Esophagus squamous epithelium (tissue), 5 donors: ENCODE data around the gene FALEC. TPM values are rescaled to one million over a fixed set of nuclear protein-coding genes. Genes with fewer than 3 reads are reported as not detected.

Experiments
- DNase-seq: peaks from one replicate; lab custom pipeline; 2025; lab: John Stamatoyannopoulos, UW
- H3K27ac ChIP-seq, 4 donors: fragments of 200-600 bp; sonication (generic); one replicate each; pipeline ENCODE4 v1.5.1; 2016 to 2019; ENCODE audit warnings: mild to moderate bottlenecking in 1 of 4
- H3K27me3 ChIP-seq, 4 donors: fragments of 200-600 bp; sonication (generic); 1 replicate in 3 of 4; 2 replicates in 1 of 4; pipeline versions ENCODE4 v1.5.1 to v1.6.0; 2017 to 2021; ENCODE audit warnings: antibody characterized with exemption in 1 of 4
- H3K36me3 ChIP-seq, 3 donors: fragments of 200-600 bp; sonication (generic); one replicate each; pipeline ENCODE4 v1.5.1; 2016 to 2019
- H3K4me1 ChIP-seq, 3 donors: fragments of 200-600 bp; sonication (generic); one replicate each; pipeline ENCODE4 v1.5.1; 2017 to 2019
- H3K4me3 ChIP-seq, 4 donors: fragments of 200-600 bp; sonication (generic); 1 replicate in 3 of 4; 2 replicates in 1 of 4; pipeline ENCODE4 v1.5.1; 2016 to 2019; ENCODE audit warnings: mild to moderate bottlenecking in 2 of 4, moderate library complexity in 1 of 4
- H3K9me3 ChIP-seq, 3 donors: fragments of 200-600 bp; sonication (generic); one replicate each; pipeline ENCODE4 v1.5.1; 2016 to 2019
- POLR2A ChIP-seq, 4 donors: fragments of 450-650 bp; IDR thresholded peaks; one replicate each; pipeline ENCODE4 v1.6.1; 2017; ENCODE audit warnings: antibody characterized with exemption in 4 of 4, mild to moderate bottlenecking in 4 of 4, moderate library complexity in 3 of 4
- WGBS, 2 donors: methylation state at CpG; one replicate each; pipeline ENCODE4 v1.1.5; 2018; 5-methylcytosine and 5-hydroxymethylcytosine counted together
- intact Hi-C: fragments of 100-400 bp; cut with DNase I; formaldehyde crosslinking; loops from one replicate; pipeline ENCODE4 v1.15.0; 2022
- total RNA-seq, 4 donors: library from RNA; depleted of rRNA; stranded (reverse); fragments of >200 nt; gene quantifications; one replicate each; pipeline ENCODE4 v1.1.0, GENCODE V29; 2016
- TF ChIP-seq, protein P1 (sequence below), 6 experiments: fragments of 450-650 bp in 4 of 6; fragments of 200-600 bp in 2 of 6; sonication (generic) in 2 of 6; IDR thresholded peaks; one replicate each; pipeline ENCODE4 v1.5.1; 2016 to 2019; ENCODE audit warnings: antibody characterized with exemption in 6 of 6, mild to moderate bottlenecking in 4 of 6, moderate library complexity in 4 of 6
- donor health status: DM: yes; HTN: yes; CAD: no.

The FALEC gene
- 1 to 10 TPM in 1 of 4 donors, not detected in 3; 3.6 TPM for total RNA-seq

DNA sequence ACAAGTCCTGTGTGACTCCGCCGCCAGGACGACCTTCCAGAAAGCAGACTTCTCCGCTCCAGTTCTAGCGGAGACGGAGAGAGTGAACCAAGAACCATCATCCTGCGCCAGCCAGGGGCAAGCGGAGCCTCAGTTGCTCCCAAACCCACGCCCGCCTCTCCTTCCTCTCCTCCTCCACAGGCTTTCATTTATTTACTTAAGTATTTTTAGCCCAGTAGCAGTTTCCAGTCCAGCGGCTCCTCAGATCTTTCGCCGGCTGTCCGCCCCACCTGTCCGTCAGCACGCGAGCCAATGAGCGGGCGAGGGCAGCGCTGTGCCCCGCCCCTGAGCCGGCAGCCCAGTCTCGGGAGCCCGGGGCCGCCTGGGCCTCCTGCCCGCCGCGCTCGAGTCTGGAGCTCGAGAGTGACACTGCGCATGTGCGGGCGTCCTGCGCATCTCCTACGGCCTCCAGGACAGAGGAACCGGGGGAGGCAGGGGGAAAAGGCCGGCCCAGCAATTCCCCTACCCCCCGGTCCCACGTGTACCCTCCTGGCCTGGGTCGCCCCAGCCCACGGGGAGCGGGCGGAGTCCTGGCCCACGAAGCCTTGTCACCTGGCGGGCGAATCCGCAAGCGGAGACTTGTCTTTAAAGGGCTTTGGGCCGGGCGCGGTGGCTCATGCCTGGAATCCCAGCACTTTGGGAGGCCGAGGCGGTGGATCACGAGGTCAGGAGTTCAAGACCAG, at the start of gene FALEC:
TSS of gene FALEC (plus strand) at position 425 of the 722 bp plus-strand sequence.
- 0 to 1% methylated on average over 15 to 21 of the region's 54 CpGs for WGBS, 2 donors
- DNase-seq = peak; percentile 70
- intact Hi-C loops = no loop called here

DNA sequence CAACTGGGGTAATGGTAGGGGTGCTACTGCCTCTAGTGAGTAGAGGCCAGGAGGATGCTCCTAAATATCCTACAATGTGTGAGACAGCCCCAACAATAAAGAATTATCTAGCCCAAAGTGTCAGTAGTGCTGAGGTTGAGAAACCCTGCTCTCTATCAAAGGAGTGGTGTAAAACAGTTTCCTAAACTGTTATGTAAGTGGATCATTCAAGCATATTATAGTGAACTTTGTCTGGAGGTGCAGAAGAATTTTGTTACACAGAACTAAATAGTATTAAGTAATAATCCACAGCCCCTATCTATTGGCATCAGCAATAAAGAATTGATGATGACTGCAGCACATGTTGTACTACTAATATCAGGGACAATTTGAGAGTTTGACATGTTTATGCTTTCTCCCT, 48.6 kb upstream of the FALEC start:
- Histone ChIP-seq H3K4me1 (peaks cover 0 to 28% (median 5%) of the 10 kb centered on the region in 3 donors), H3K4me3 (no peak overlapping the region), H3K36me3 (peaks cover 13 to 84% (median 15%) of the 10 kb centered on the region in 3 donors), H3K27ac (peak overlapping the region in 3 of 4 donors; percentile 58 to 74 (median 61)), H3K9me3 (no peaks in the 10 kb centered on the region), H3K27me3 (no peaks in the 10 kb centered on the region)
- no peak for DNase-seq
- TF ChIP-seq, protein P1, sequence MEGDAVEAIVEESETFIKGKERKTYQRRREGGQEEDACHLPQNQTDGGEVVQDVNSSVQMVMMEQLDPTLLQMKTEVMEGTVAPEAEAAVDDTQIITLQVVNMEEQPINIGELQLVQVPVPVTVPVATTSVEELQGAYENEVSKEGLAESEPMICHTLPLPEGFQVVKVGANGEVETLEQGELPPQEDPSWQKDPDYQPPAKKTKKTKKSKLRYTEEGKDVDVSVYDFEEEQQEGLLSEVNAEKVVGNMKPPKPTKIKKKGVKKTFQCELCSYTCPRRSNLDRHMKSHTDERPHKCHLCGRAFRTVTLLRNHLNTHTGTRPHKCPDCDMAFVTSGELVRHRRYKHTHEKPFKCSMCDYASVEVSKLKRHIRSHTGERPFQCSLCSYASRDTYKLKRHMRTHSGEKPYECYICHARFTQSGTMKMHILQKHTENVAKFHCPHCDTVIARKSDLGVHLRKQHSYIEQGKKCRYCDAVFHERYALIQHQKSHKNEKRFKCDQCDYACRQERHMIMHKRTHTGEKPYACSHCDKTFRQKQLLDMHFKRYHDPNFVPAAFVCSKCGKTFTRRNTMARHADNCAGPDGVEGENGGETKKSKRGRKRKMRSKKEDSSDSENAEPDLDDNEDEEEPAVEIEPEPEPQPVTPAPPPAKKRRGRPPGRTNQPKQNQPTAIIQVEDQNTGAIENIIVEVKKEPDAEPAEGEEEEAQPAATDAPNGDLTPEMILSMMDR (IDR thresholded peaks at IDR 0.05) = no peak
- no peak for TF ChIP-seq POLR2A (IDR thresholded peaks at IDR 0.05)
- intact Hi-C loops = loop anchor here (10.0 kb wide), 1 partner anchor 68 kb away; no protein-coding TSS in a partner anchor

More for the DNA sequence above, at the start of gene FALEC:
- peaks cover 9 to 68% (median 19%) of the 10 kb centered on the region in 3 donors for H3K4me1 ChIP-seq
- H3K9me3 ChIP-seq = no peaks in the 10 kb centered on the region
- TF ChIP-seq POLR2A (IDR thresholded peaks at IDR 0.05) = peak in 2 of 4 donors; percentile 18 to 39
- TF ChIP-seq, protein P1 (IDR thresholded peaks at IDR 0.05) = peak in 2 of 6 experiments; percentile 19 to 34
- H3K4me3 ChIP-seq = peak within 1 kb of the TSS; percentile 32 to 77 (median 55)
- peak within 1 kb of the TSS; percentile 86 to 94 (median 91) for H3K27ac ChIP-seq
- H3K36me3 ChIP-seq = peaks cover 0 to 24% (median 4%) of the 10 kb centered on the region in 3 donors
- no peaks in the 10 kb centered on the region for H3K27me3 ChIP-seq

DNA sequence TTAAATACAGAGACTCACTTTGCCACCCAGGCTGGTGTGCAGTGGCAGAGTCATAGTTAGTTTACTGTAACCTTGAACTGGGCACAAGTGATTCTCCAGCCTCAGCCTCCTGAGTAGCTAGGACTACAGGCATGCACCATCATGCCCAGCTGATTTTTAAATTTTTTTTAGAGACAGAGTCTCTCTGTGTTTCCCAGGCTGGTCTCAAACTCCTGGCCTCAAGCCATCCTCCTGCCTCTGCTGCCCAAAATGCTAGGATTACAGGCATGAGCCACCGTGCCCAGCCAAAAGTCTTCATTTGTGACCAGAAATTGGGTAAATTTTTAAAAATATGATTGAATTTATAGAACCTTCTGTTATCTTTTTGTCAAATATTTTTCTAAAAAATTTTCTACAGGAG, 46.3 kb upstream of the FALEC start:
- no peaks in the 10 kb centered on the region for H3K27me3 ChIP-seq
- intact Hi-C loops = loop anchor here (10.0 kb wide), 1 partner anchor 66 kb away; no protein-coding TSS in a partner anchor
- WGBS, 2 donors = 43 to 54% methylated on average over 1 of the region's 1 CpG
- no peaks in the 10 kb centered on the region for H3K9me3 ChIP-seq
- H3K4me3 ChIP-seq = no peak overlapping the region
- peaks cover 0 to 34% (median 5%) of the 10 kb centered on the region in 3 donors for H3K4me1 ChIP-seq
- no peak for DNase-seq
- peak overlapping the region in 3 of 4 donors; percentile 46 to 74 (median 58) for H3K27ac ChIP-seq
- TF ChIP-seq, protein P1 (IDR thresholded peaks at IDR 0.05) = no peak
- TF ChIP-seq POLR2A (IDR thresholded peaks at IDR 0.05) = no peak
- peaks cover 21 to 81% (median 23%) of the 10 kb centered on the region in 3 donors for H3K36me3 ChIP-seq

DNA sequence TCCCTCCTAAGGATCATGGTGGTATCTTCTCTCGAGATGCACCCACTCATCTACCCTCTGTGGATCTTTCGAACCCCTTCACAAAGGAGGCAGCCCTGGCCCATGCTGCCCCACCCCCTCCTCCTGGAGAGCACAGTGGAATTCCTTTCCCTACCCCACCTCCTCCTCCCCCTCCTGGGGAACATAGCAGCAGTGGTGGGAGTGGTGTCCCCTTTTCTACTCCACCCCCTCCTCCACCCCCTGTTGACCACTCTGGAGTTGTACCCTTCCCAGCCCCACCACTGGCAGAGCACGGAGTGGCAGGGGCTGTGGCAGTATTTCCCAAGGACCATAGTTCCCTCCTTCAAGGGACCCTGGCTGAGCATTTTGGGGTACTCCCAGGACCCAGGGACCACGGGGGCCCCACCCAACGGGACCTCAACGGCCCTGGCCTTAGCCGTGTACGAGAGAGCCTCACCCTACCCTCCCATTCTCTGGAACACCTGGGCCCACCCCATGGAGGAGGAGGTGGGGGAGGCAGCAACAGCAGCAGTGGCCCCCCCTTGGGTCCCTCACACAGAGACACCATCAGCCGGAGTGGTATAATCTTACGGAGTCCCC, 42.9 kb upstream of the FALEC start:
- DNase-seq = no peak
- intact Hi-C loops = no loop called here
- H3K27me3 ChIP-seq = no peaks in the 10 kb centered on the region
- H3K36me3 ChIP-seq = peaks cover 21 to 50% (median 21%) of the 10 kb centered on the region in 3 donors
- TF ChIP-seq, protein P1 (IDR thresholded peaks at IDR 0.05) = no peak
- TF ChIP-seq POLR2A (IDR thresholded peaks at IDR 0.05) = no peak
- H3K9me3 ChIP-seq = no peaks in the 10 kb centered on the region
- peaks cover under 1 to 50% (median 8%) of the 10 kb centered on the region in 3 donors for H3K4me1 ChIP-seq
- no peak overlapping the region for H3K27ac ChIP-seq
- 82% methylated on average over 4 to 7 of the region's 10 CpGs for WGBS, 2 donors
- H3K4me3 ChIP-seq = no peak overlapping the region

DNA sequence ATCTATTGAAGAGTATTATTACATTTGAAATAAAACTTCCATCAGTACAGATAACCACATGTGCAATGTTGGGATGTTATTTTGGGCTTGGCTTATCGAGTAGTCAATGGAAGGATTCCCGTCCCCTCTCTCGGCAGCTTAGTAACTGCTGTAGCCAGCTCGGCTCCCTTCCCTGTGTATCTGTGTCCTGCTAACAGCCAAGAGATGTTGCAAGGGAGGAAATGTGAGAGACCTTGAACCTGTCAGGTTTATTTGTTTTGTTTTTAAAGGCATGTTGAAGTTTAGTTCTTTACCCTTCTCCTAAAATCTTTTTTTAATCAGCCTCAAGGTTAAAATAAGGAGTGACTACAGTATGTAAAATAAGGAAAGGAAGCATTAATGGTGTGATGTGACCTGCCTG, 41.9 kb upstream of the FALEC start:
- intact Hi-C loops = no loop called here
- no peak for DNase-seq
- WGBS, 2 donors = 67 to 71% methylated on average over 4 of the region's 4 CpGs

More for the DNA sequence above, 41.9 kb upstream of the FALEC start:
- H3K4me3 ChIP-seq = no peak overlapping the region
- H3K9me3 ChIP-seq = no peaks in the 10 kb centered on the region
- H3K4me1 ChIP-seq = peaks cover 4 to 52% (median 8%) of the 10 kb centered on the region in 3 donors
- TF ChIP-seq, protein P1 (IDR thresholded peaks at IDR 0.05) = no peak
- TF ChIP-seq POLR2A (IDR thresholded peaks at IDR 0.05) = no peak
- H3K36me3 ChIP-seq = peaks cover 21 to 44% (median 21%) of the 10 kb centered on the region in 3 donors
- H3K27me3 ChIP-seq = no peaks in the 10 kb centered on the region
- peak overlapping the region in 2 of 4 donors; percentile 1 to 27 for H3K27ac ChIP-seq
